Testis (tissue), 3 donors: ENCODE data around the gene KCTD16. TPM values are rescaled to one million over a fixed set of nuclear protein-coding genes. Genes with fewer than 3 reads are reported as not detected.

Experiments used
- DNase-seq: peaks from one replicate; pipeline ENCODE4 v3.0.0-alpha.2; 2019
- H3K27ac ChIP-seq, 2 donors: fragments of 200-600 bp; sonication (generic); one replicate each; pipeline ENCODE4 v1.5.1; 2019
- H3K27me3 ChIP-seq: fragments of 200-600 bp; sonication (generic); one replicate; pipeline ENCODE4 v1.5.1; 2019
- H3K36me3 ChIP-seq: fragments of 200-600 bp; sonication (generic); one replicate; pipeline ENCODE4 v1.5.1; 2017; ENCODE audit warnings: low read depth; ENCODE audit errors: missing control alignments
- H3K4me1 ChIP-seq: fragments of 200-600 bp; sonication (generic); one replicate; pipeline ENCODE4 v1.5.1; 2019
- H3K4me3 ChIP-seq, 2 donors: fragments of 200-600 bp; sonication (generic); one replicate each; pipeline ENCODE4 v1.5.1; 2017 to 2019
- H3K9me3 ChIP-seq: fragments of 200-600 bp; sonication (generic); one replicate; pipeline ENCODE4 v1.5.1; 2017
- POLR2A ChIP-seq: fragments of 450-650 bp; IDR thresholded peaks from one replicate; pipeline ENCODE4 v1.6.1; 2017; ENCODE audit warnings: antibody characterized with exemption, mild to moderate bottlenecking, moderate library complexity
- WGBS, 2 donors: methylation state at CpG; one replicate each; pipeline ENCODE4 v1.1.5; 2018; 5-methylcytosine and 5-hydroxymethylcytosine counted together
- intact Hi-C: fragments of 100-400 bp; cut with DNase I; formaldehyde crosslinking; loops from one replicate; pipeline ENCODE4 v1.15.1; 2023; ENCODE audit warnings: low total_unique reads
- polyA plus RNA-seq: library from polyadenylated mRNA; stranded (reverse); fragments of 350-450 nt; fragmentation: Illumina TruSeq; extraction: RNeasy Lipid Tissue Mini Kit (QIAGEN cat#74804); gene quantifications from one replicate; pipeline ENCODE4 v1.2.3, GENCODE V29; 2014; ENCODE audit warnings: low read depth, low replicate concordance; ENCODE audit not compliant: insufficient read depth
- total RNA-seq, 2 donors: library from RNA; depleted of rRNA; stranded (reverse); fragments of >200 nt; gene quantifications; one replicate each; pipeline ENCODE4 v1.2.3, GENCODE V29; 2016
- TF ChIP-seq, protein P1 (sequence below), 3 experiments: fragments of 450-650 bp in 2 of 3; fragments of 200-600 bp in 1 of 3; sonication (generic) in 1 of 3; IDR thresholded peaks; one replicate each; pipeline ENCODE4 v1.5.1; 2016 to 2019; ENCODE audit warnings: antibody characterized with exemption in 3 of 3, mild to moderate bottlenecking in 2 of 3, moderate library complexity in 1 of 3

Gene KCTD16
- total and polyA plus RNA-seq, 3 donors from 2014 or later = 1.4 to 3.2 (median 2.7) TPM

DNA sequence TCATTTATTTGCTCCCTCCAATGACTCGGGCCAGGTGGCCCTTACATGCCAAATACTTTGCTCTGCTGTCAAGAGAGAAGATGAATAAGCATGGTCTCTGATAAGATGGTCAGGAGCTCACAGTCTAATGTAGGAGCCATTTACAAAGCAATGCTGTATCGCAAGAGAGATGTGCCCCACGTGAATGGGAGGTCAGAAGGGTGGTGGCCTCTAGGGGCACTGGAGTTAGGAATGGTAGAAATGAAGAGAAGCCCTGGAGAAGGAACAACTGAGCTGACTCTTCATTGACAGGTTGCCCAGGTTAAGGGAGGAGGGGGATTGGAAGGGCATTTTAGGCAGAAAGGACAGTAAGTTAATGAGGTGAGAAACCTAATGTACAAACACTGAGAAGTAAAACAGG lies 286.5 kb downstream of the KCTD16 start:
- 42 to 57% methylated on average over 3 of the region's 3 CpGs for WGBS, 2 donors
- no peak for DNase-seq
- no peaks in the 10 kb centered on the region for H3K4me1 ChIP-seq
- TF ChIP-seq POLR2A = no peak
- TF ChIP-seq, protein P1, sequence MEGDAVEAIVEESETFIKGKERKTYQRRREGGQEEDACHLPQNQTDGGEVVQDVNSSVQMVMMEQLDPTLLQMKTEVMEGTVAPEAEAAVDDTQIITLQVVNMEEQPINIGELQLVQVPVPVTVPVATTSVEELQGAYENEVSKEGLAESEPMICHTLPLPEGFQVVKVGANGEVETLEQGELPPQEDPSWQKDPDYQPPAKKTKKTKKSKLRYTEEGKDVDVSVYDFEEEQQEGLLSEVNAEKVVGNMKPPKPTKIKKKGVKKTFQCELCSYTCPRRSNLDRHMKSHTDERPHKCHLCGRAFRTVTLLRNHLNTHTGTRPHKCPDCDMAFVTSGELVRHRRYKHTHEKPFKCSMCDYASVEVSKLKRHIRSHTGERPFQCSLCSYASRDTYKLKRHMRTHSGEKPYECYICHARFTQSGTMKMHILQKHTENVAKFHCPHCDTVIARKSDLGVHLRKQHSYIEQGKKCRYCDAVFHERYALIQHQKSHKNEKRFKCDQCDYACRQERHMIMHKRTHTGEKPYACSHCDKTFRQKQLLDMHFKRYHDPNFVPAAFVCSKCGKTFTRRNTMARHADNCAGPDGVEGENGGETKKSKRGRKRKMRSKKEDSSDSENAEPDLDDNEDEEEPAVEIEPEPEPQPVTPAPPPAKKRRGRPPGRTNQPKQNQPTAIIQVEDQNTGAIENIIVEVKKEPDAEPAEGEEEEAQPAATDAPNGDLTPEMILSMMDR (IDR thresholded peaks at IDR 0.05) = no peak
- no peaks in the 10 kb centered on the region for H3K36me3 ChIP-seq
- H3K4me3 ChIP-seq = no peak overlapping the region
- H3K27ac ChIP-seq = no peak overlapping the region
- H3K9me3 ChIP-seq = no peaks in the 10 kb centered on the region
- H3K27me3 ChIP-seq = no peaks in the 10 kb centered on the region
- intact Hi-C loops = no loop called here

DNA sequence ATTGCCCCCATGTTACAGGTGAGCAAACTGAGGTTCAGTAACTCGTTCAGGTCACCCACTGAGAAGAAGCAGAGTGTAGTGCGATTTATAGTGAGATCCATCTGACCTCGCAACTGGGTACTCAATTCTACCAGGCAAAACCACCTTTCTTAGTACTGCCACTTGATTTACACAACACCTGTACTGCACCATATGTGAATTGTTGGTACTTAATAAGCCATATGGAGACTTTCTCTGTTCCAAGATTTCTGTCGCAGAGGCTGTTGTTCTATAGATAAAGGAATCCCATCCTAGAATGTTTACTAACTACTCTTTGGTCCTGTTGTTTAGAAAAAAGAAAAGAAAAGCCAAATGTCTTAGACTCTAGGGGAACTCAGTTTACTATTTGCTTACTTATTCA lies 287.5 kb downstream of the KCTD16 start:
- intact Hi-C loops = no loop called here
- Histone ChIP-seq H3K27me3 (no peaks in the 10 kb centered on the region), H3K4me3 (no peak overlapping the region), H3K9me3 (no peaks in the 10 kb centered on the region), H3K4me1 (no peaks in the 10 kb centered on the region), H3K27ac (no peak overlapping the region), H3K36me3 (no peaks in the 10 kb centered on the region)
- no peak for DNase-seq
- no peak for TF ChIP-seq POLR2A
- TF ChIP-seq, protein P1 (IDR thresholded peaks at IDR 0.05) = no peak
- 87 to 91% methylated on average over 4 of the region's 4 CpGs for WGBS, 2 donors

DNA sequence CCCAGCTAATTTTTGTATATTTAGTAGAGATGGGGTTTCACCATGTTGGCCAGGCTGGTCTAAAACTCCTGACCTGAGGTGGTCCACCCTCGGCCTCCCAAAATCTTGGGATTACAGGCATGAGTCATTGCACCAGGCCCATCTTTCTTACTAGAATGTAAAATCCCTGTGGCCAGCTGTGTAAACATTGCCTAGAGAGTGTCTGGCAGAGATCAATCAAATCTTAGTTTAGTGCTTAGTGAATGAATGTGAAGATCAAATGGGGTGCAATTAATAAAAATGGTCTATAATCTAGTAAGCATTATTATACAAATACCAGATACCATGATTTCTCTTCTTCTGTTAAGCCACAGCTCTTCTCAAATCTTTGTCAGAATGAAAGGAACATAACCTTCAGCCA lies 289.9 kb downstream of the KCTD16 start:
- 67 to 73% methylated on average over 1 of the region's 1 CpG for WGBS, 2 donors
- H3K9me3 ChIP-seq = no peaks in the 10 kb centered on the region
- no peaks in the 10 kb centered on the region for H3K4me1 ChIP-seq
- H3K27ac ChIP-seq = no peak overlapping the region
- no peaks in the 10 kb centered on the region for H3K27me3 ChIP-seq
- no peak for TF ChIP-seq POLR2A
- TF ChIP-seq, protein P1 (IDR thresholded peaks at IDR 0.05) = no peak
- no peak overlapping the region for H3K4me3 ChIP-seq
- intact Hi-C loops = no loop called here
- H3K36me3 ChIP-seq = no peaks in the 10 kb centered on the region
- DNase-seq = no peak

DNA sequence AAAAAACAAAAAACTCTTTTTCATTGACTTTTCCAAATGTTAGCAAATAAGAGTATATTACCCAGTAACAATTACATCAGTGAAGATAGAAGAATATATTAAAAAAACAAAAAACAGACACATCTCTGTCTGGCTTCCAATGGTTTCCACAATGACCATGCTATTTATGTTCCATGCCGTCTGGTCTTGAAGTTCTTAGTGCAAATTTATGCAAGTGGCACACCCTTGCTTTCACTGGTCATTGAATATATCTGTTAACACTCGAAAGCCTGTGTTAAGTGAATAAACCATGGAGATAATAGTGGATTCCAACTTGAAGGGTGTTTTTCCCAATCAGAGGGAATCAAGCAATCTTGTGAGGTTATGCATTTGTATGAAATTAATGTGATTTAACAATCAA lies 291.9 kb downstream of the KCTD16 start:
- H3K9me3 ChIP-seq = no peaks in the 10 kb centered on the region
- H3K27ac ChIP-seq = no peak overlapping the region
- H3K27me3 ChIP-seq = no peaks in the 10 kb centered on the region
- TF ChIP-seq, protein P1 (IDR thresholded peaks at IDR 0.05) = no peak
- DNase-seq = no peak
- 79 to 88% methylated on average over 2 of the region's 2 CpGs for WGBS, 2 donors
- no peaks in the 10 kb centered on the region for H3K4me1 ChIP-seq
- no peak overlapping the region for H3K4me3 ChIP-seq
- intact Hi-C loops = no loop called here
- no peaks in the 10 kb centered on the region for H3K36me3 ChIP-seq

DNA sequence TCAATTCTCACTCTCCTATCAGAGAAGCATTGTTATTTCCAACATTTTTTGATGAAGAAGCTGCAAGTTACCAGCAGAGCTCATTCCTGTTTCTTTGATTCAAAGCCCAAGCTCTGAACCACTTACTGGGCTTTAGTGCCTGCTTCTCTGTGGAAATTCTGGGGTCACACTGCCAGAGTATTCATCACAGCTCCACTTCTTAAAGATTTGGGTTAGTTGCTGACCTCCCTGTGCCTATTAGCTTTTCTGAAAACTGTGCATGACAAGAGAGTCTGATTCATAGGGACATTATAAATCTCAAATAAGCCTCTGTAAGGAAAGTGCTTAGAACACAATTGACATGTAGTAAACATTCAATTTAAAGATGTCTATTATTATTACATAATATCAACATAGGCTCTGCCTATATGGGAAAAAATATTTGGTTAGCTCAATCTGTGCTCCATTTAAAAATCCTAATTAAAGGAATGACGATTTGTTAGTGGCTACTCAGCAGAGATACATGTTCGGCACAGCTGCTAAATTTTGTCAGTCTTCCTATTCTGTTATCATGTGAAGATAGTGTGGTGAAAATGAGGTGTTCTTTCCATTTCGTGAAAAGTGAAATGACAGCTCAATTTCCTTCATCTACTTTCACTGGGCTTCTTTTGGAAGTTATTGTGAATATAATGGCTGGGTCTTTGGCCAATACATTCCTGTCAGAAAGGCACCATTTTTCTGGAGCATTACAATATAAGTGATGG lies 293.0 kb downstream of the KCTD16 start:
- no peaks in the 10 kb centered on the region for H3K4me1 ChIP-seq
- H3K36me3 ChIP-seq = no peaks in the 10 kb centered on the region
- H3K9me3 ChIP-seq = no peaks in the 10 kb centered on the region
- H3K27ac ChIP-seq = no peak overlapping the region
- intact Hi-C loops = no loop called here
- WGBS, 2 donors = 52 to 54% methylated on average over 3 of the region's 3 CpGs
- no peaks in the 10 kb centered on the region for H3K27me3 ChIP-seq
- no peak for DNase-seq
- no peak overlapping the region for H3K4me3 ChIP-seq
- TF ChIP-seq POLR2A = no peak
